MM.1S (cell line): ENCODE measurements around the gene MCU.

Experiments
- CTCF ChIP-seq: fragments of 300-600 bp; sonication (generic); IDR thresholded peaks from 2 replicates; pipeline ENCODE4 v1.5.1; 2016; ENCODE audit warnings: antibody characterized with exemption, low read length, mixed read lengths
- EZH2 ChIP-seq: fragments of 300-600 bp; sonication (generic); optimal IDR thresholded peaks from 2 replicates; pipeline ENCODE3; 2017; ENCODE audit warnings: low read depth, mild to moderate bottlenecking, antibody characterized with exemption, low read length, mixed read lengths
- EZH2phosphoT487 ChIP-seq: fragments of 300-600 bp; sonication (generic); IDR thresholded peaks from 2 replicates; pipeline ENCODE4 v1.6.1; 2018; ENCODE audit warnings: antibody characterized with exemption, low read length

DNA sequence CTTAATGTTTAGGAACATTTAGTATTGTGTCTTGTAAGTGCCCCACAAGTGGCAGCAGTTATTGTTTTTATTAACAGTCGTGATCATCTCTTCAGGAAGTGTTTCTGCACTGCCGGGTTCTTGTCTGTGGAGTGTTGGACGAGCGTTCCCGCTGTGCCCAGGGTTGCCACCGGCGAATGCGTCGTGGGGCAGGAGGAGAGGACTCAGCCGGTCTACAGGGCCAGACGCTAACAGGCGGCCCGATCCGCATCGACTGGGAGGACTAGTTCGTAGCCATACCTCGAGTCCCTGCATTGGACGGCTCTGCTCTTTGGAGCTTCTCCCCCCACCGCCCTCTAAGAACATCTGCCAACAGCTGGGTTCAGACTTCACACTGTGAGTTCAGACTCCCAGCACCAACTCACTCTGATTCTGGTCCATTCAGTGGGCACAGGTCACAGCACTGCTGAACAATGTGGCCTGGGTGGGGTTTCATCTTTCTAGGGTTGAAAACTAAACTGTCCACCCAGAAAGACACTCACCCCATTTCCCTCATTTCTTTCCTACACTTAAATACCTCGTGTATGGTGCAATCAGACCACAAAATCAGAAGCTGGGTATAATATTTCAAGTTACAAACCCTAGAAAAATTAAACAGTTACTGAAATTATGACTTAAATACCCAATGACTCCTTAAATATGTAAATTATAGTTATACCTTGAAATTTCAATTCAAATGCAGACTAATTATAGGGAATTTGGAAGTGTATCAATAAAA is 240.5 kb downstream of the MCU start:
- TF ChIP-seq CTCF (no peak), EZH2 (no peak), EZH2phosphoT487 (no peak)
